HEK293T (cell line): ENCODE data around the gene FHOD3.

Experiments
- CTBP1 ChIP-seq: fragments of 450-650 bp; IDR thresholded peaks from 2 replicates; pipeline ENCODE4 v1.6.1; 2016; ENCODE audit warnings: borderline replicate concordance
- FOXA1 ChIP-seq: fragments of 450-650 bp; IDR thresholded peaks from 2 replicates; pipeline ENCODE4 v1.6.1; 2016; ENCODE audit warnings: mild to moderate bottlenecking
- FOXM1 ChIP-seq: fragments of 450-650 bp; IDR thresholded peaks from 2 replicates; pipeline ENCODE4 v1.6.1; 2017; ENCODE audit warnings: mild to moderate bottlenecking, borderline replicate concordance
- LEF1 ChIP-seq: fragments of 450-650 bp; IDR thresholded peaks from 2 replicates; pipeline ENCODE4 v1.6.1; 2017; ENCODE audit warnings: mild to moderate bottlenecking, borderline replicate concordance
- PKNOX1 ChIP-seq: fragments of 450-650 bp; IDR thresholded peaks from 2 replicates; pipeline ENCODE4 v1.6.1; 2016
- SP1 ChIP-seq: fragments of 450-650 bp; IDR thresholded peaks from 2 replicates; pipeline ENCODE4 v1.6.1; 2017
- SUZ12 ChIP-seq: fragments of 450-650 bp; IDR thresholded peaks from 2 replicates; pipeline ENCODE4 v1.6.1; 2016; ENCODE audit warnings: mild to moderate bottlenecking
- TARDBP ChIP-seq: fragments of 450-650 bp; IDR thresholded peaks from 2 replicates; pipeline ENCODE4 v1.6.1; 2016
- ZNF384 ChIP-seq: fragments of 450-650 bp; IDR thresholded peaks from 2 replicates; pipeline ENCODE4 v1.6.1; 2016

DNA sequence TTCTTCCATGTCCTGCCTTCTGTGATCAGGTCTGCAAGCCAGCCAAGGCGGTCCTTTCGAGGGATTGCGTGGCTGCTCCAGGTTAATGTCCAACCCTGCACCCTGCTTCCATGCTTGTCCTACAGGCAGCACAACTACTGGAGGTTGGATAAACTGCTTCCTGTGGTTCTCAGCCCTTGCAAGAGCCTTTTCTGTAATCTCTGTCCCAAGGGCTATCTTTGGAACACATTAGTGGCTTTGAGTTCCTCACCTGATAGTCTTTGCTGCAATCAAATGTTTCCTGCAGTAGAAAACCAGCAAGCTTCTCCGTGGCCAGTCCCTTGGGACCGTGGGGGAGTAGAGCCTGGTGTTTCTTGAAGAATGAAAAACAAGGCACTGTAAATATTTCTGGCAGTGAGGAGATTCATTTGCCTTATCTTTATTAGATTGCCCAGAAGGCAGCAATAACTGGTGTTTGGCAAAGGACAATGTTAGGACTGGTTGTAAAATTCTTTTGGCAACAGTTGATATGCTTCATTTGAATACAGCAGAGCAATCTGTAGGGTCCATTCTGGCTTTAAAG lies 214.4 kb downstream of the FHOD3 start:
- TF ChIP-seq FOXM1 = no peak
- TF ChIP-seq ZNF384 = no peak
- no peak for TF ChIP-seq LEF1
- TF ChIP-seq FOXA1 = no peak
- 0 out of 2 replicates have a peak, but pooled peaks have one; percentile 42 for TF ChIP-seq PKNOX1
- no peak for TF ChIP-seq SP1
- TF ChIP-seq TARDBP = no peak
- TF ChIP-seq SUZ12 = no peak
- TF ChIP-seq CTBP1 = no peak
